KBM-7 (cell line): ENCODE results near the gene SPRN.
"Not testable (repeated sequence)": the region's sequence is repeated elsewhere in the genome, so short reads cannot be mapped to it uniquely, and the experiment has no call there.

Experiments used
- DNase-seq: peaks from one replicate; pipeline ENCODE4 v3.0.0-alpha.2; 2015
- in situ Hi-C: fragments of 300-500 bp; cut with MboI; formaldehyde crosslinking; loops from 2 replicates; pipeline ENCODE4 v1.14.3; 2020; ENCODE audit warnings: low sequenced_read_pairs, low pct_unique_long_range_greater_than_20kb, mixed read lengths

Gene SPRN

GRCh38 chr10:133424601-133425000 lies at the start of gene SPRN:
TSS of gene SPRN (minus strand) at chr10:133424625. CDS start at chr10:133423681, 944 bp downstream.
- DNase-seq, in situ Hi-C loops: not testable (repeated sequence)

DNA sequence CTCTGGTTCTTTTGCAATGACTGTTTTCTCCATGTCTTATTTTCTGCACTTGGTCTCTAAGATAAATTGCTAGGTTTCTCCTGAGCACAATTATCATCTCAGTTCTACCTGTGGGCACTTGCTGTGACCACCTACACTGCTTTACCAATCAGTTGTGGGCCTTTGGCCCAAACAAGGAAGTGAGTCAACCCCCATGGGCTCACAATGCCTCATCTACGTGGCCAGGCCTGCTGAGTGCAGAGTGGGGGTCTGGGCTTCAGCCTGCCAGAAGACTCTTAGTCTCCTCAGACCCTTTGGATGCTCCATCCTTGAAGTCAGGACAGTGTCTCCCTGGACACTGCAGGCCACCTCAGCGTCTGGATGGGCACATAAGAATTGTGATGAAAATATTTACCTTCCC lies 49.6 kb upstream of the SPRN start:
- no peak for DNase-seq
- in situ Hi-C loops = no loop called here

DNA sequence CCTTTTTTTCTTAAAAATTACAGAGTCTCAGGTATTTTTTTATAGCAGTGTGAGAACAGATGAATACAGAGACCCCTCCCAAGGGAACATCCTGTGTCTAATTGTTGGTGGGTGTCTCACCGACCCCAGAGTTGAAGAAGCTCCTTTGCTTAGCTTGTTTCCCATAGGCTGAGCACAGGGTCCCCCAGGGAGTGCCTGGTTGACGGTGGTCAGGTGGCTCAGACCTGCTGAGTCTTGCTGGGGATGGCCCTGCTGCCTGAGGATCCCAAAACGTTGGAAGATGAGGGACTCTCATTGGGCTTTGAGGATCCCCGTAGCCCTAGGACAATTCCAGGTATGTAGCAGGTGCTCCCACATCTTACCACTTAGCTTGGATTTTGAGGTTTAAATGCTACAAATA lies 48.8 kb upstream of the SPRN start:
- in situ Hi-C loops = no loop called here

DNA sequence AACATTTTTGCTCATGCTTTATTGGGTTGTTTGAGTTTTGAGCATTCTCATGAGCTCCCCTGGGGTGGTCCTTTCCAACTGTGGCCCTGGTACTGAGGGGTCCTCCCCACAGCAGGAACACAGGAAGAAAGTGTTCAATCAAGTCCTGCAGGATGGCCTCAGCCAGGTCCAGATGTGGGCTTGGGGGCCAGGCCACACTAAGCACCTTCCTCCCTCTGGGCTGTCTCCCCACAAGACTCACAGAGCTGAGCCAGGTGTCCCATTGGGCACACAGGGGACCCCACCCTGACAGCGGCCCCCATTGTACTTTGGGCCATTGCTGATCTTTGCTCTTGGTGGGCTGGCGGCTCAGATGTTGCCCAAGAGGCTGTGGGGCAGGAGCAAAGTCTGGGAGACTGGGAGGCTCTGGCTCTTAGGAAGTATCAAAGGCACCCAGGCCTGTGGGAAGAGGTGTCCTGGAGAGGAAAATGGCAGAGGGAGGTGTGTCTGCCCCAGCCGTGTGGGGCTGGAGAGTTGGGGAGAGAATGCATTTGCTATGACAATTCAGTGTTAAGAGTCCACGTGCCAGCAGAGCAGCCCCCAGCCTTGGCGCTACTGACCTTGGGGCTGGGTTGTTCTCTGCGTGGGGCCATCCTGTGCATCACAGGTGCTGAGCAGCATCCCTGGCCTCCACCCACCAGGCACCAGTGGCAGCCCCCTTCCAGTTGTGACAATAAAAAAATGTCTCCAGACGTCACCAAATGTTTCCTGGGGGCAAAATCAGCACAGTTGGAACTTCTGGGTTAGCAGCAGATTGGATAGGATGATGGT lies 47.1 kb upstream of the SPRN start:
- DNase-seq = no peak
- in situ Hi-C loops = no loop called here

More for the DNA sequence above, 48.8 kb upstream of the SPRN start:
- DNase-seq = no peak

DNA sequence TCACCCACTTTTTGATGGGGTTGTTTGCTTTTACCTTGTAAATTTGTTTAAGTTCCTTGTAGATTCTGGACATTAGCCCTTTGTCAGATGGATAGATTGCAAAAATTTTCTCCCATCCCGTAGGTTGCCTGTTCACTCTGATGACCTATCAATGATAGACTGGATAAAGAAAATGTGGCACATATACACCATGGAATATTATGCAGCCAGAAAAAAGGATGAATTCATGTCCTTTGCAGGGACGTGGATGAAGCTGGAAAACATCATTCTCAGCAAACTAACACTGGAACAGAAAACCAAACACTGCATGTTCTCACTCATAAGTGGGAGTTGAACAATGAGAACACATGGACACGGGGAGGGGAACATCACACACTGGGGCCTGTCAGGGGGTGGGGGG lies 44.8 kb upstream of the SPRN start:
- DNase-seq, in situ Hi-C loops: not testable (repeated sequence)

DNA sequence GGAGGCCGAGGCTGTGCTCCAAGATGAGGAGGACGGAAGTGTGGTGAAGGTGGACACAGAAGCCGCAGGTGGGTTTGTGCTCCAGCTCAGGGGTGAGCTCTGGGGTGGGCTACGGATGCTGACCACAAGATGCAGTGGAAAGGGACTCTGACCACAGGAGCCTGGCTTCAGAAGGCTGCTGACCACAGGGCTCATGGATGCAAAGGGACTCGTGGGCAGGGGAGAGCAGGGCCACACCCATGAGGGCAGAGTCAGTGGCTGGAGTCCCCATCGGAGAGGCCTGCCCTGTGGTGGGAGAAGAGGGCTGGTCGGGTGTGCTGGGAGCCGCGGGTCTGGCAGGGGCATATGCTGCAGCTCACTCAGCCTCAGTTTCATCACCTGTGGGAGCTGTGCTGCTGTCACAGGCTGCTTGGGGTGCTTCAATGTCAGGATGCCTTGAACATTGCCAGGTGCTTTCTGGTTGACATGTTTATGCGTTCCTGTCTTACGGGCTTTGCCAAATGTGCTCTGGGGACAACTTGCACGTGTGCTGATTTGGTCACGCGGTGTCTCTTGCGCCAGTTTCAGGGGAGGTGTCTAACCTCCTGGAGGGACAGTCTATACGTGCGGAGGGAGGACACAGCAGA lies 43.0 kb upstream of the SPRN start:
- in situ Hi-C loops = no loop called here
- no peak for DNase-seq

GRCh38 chr10:133466683-133467275 lies 42.4 kb upstream of the SPRN start:
- no peak for DNase-seq
- in situ Hi-C loops = no loop called here

- no peak for DNase-seq
- in situ Hi-C loops = no loop called here
Observed at GRCh38 chr10:133465950-133466474, 41.6 kb upstream of the SPRN start.

- DNase-seq = no peak
- in situ Hi-C loops = no loop called here
Observed at GRCh38 chr10:133465191-133465949, 40.9 kb upstream of the SPRN start.

GRCh38 chr10:133464582-133465031 lies 40.2 kb upstream of the SPRN start:
- in situ Hi-C loops = no loop called here
- no peak for DNase-seq

DNA sequence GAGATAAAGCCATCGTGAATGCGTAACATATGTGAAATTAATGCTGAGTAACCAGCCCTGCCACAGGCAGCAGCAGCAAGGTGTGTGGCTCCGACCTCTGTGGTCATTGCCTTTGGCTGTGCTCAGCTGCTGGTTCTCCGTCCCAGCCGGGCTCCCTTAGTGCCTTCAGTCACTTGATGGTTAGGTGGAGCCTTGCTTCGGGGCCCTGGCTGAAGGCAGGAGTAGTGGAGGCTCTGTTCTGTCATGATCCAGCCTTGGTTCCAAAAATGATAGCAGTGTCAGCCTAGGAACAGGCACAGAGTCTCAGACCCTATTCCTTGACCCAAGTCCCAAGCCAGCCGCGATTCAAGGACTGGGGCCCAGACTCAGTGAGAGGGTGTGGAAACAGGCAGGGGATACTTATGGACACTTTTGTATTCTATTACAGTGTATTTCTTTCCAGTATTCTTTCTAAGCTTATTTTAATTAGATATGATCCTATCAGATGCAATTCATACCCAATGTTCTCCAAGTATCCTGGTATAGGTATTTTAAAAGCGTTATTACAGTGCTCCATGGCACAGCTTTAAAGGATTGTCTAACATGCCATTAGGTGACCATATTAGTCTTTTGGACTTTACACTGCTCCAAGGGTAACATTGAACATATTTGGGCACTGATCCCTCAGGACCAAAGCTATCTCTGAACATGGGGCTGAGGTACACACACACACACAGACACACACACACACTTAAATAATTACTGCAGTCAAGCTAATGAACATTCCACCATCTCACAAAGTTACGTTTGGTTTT lies 38.3 kb upstream of the SPRN start:
- DNase-seq = no peak

DNA sequence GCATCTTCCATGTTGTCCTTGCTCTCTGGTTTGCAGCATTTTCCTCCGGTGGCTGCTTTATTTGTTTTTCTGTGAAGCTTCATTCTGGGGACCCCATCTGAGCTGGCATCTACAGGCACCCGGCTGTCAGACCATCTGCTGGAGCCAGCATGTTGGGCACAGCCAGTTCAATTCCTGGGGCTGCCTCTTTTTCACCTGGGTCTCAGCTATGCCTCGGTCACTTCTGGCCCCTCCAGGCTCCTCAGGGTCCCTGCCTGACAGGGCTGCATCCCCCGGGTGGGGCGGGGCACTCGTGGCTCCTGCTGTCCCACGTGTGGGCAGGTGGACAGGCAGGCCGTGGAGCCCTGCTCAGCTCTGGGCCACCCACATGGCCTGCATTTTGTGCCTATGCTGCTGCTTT lies 37.4 kb upstream of the SPRN start:
- in situ Hi-C loops = no loop called here

More for the DNA sequence above, 38.3 kb upstream of the SPRN start:
- in situ Hi-C loops = no loop called here

GRCh38 chr10:133461027-133461426 lies 36.6 kb upstream of the SPRN start:
- no peak for DNase-seq
- in situ Hi-C loops = no loop called here

More for the DNA sequence above, 37.4 kb upstream of the SPRN start:
- DNase-seq = no peak

GRCh38 chr10:133460208-133460769 lies 35.9 kb upstream of the SPRN start:
- in situ Hi-C loops = no loop called here
- DNase-seq = no peak

- in situ Hi-C loops = no loop called here
- no peak for DNase-seq
Observed at GRCh38 chr10:133459454-133460207, 35.2 kb upstream of the SPRN start.

DNA sequence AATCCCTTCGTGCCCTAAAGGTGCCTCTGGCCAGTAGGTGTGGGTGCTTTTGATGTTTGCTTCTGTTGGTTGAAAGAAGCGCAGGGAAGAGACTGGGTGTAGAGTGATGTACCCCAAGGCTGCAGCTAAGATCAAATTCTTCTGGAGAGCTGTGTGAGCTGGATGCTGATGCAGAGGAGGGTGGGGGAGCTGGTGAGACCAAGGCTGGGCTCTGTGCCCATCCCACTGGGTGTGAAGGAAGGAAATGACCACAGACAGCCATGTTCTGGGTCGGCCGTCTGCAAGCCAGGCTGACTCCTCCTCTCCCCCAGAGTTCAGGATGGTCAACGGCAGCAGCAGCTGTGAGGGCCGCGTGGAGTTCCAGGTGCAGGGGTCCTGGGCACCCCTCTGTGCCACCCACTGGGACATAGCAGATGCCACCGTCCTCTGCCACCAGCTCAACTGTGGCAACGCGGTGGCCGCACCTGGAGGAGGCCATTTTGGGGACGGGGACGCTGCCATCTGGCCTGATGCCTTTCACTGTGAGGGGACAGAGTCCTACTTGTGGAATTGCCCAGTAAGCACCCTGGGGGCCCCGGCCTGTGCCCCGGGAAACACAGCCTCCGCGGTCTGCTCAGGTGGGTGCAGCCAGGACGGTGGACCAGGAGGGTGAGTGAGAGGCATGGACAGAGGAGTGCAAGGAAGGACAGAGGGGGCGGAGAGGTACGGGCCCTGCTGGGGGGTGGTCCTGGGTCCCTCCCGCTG lies 34.5 kb upstream of the SPRN start:
- in situ Hi-C loops = no loop called here
- no peak for DNase-seq
